Measurements from ENCODE around the gene TNFRSF11A. TPM values are rescaled to one million over a fixed set of nuclear protein-coding genes. Genes with fewer than 3 reads are reported as not detected.

Gene TNFRSF11A
- total RNA-seq, 1 experiment from 2014 or later = 2.3 TPM

- intact Hi-C loops (cut with micrococcal nuclease) = no loop called here
- Mint-ChIP-seq H3K27ac (ENCODE audit: low read depth, unreplicated experiment) (no peak overlapping the region), H3K36me3 (ENCODE audit: insufficient read depth, unreplicated experiment) (peaks cover 4% of the 10 kb centered on the region), H3K27me3 (ENCODE audit: insufficient read depth, unreplicated experiment) (no peaks in the 10 kb centered on the region), H3K9me3 (ENCODE audit: unreplicated experiment) (no peaks in the 10 kb centered on the region), H3K4me3 (ENCODE audit: unreplicated experiment) (no peak overlapping the region), H3K4me1 (ENCODE audit: insufficient read depth, unreplicated experiment) (peaks cover 11% of the 10 kb centered on the region)
- no peak for TF ChIP-seq CTCF (IDR thresholded peaks at IDR 0.05; ENCODE audit: unreplicated experiment)
- ChIA-PET CTCF (no interaction called here), POLR2A (no interaction called here)
- no peak for DNase-seq (ENCODE audit: unreplicated experiment)
- no TSS peak for BruUV-seq (replicated peaks)
Observed at GRCh38 chr18:62343316-62343715, 18.2 kb downstream of the TNFRSF11A start.

GRCh38 chr18:62345909-62346308, 20.8 kb downstream of the TNFRSF11A start:
- H3K4me1 Mint-ChIP-seq (ENCODE audit: insufficient read depth, unreplicated experiment) = no peaks in the 10 kb centered on the region
- H3K36me3 Mint-ChIP-seq (ENCODE audit: insufficient read depth, unreplicated experiment) = no peaks in the 10 kb centered on the region
- TF ChIP-seq CTCF (IDR thresholded peaks at IDR 0.05; ENCODE audit: unreplicated experiment) = no peak
- POLR2A ChIA-PET = interaction anchor here (0.6 to 0.8 kb wide), 2 partner anchors 42 to 979 kb away, joined by 3 to 4 read pairs; no protein-coding TSS in a partner anchor
- no TSS peak for BruUV-seq (replicated peaks)
- H3K27me3 Mint-ChIP-seq (ENCODE audit: insufficient read depth, unreplicated experiment) = no peaks in the 10 kb centered on the region
- CTCF ChIA-PET = no interaction called here
- intact Hi-C loops (cut with micrococcal nuclease) = no loop called here
- H3K4me3 Mint-ChIP-seq (ENCODE audit: unreplicated experiment) = no peak overlapping the region
- no peak for DNase-seq (ENCODE audit: unreplicated experiment)
- H3K9me3 Mint-ChIP-seq (ENCODE audit: unreplicated experiment) = no peaks in the 10 kb centered on the region
- H3K27ac Mint-ChIP-seq (ENCODE audit: low read depth, unreplicated experiment) = no peak overlapping the region

- CTCF ChIA-PET = no interaction called here
- H3K27ac Mint-ChIP-seq (ENCODE audit: low read depth, unreplicated experiment) = no peak overlapping the region
Observed at GRCh38 chr18:62346333-62347088, 21.4 kb downstream of the TNFRSF11A start.

DNA sequence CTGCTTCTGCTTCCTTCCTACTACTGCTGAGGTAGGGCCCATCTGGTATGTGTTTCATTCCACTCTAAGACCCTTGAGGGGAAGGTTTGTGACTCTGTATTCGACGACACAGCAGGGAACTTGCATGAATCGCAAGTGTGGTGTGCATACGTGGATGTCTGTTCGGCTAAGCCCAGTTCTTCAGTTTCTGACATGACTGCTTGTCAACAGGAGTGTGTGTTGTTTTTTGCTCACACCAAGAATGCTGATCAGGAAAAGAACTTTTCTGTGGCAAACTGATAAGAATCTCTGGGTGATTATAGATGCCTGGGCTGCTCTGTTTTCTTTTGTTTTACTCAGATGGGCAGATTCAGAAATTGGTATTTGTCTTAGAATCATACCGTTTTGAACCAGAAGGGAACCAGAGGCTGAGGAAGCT, 22.0 kb downstream of the TNFRSF11A start:
- Mint-ChIP-seq H3K36me3 (ENCODE audit: insufficient read depth, unreplicated experiment) (no peaks in the 10 kb centered on the region), H3K4me3 (ENCODE audit: unreplicated experiment) (no peak overlapping the region), H3K4me1 (ENCODE audit: insufficient read depth, unreplicated experiment) (no peaks in the 10 kb centered on the region), H3K27me3 (ENCODE audit: insufficient read depth, unreplicated experiment) (no peaks in the 10 kb centered on the region), H3K27ac (ENCODE audit: low read depth, unreplicated experiment) (no peak overlapping the region), H3K9me3 (ENCODE audit: unreplicated experiment) (no peaks in the 10 kb centered on the region)
- POLR2A ChIA-PET = no interaction called here
- no peak for TF ChIP-seq CTCF (IDR thresholded peaks at IDR 0.05; ENCODE audit: unreplicated experiment)
- no TSS peak for BruUV-seq (replicated peaks)
- no peak for DNase-seq (ENCODE audit: unreplicated experiment)
- CTCF ChIA-PET = no interaction called here
- intact Hi-C loops (cut with micrococcal nuclease) = no loop called here

More at GRCh38 chr18:62346333-62347088, 21.4 kb downstream of the TNFRSF11A start:
- Mint-ChIP-seq H3K36me3 (ENCODE audit: insufficient read depth, unreplicated experiment) (no peaks in the 10 kb centered on the region), H3K27me3 (ENCODE audit: insufficient read depth, unreplicated experiment) (no peaks in the 10 kb centered on the region), H3K4me3 (ENCODE audit: unreplicated experiment) (no peak overlapping the region), H3K9me3 (ENCODE audit: unreplicated experiment) (no peaks in the 10 kb centered on the region), H3K4me1 (ENCODE audit: insufficient read depth, unreplicated experiment) (no peaks in the 10 kb centered on the region)
- POLR2A ChIA-PET = interaction anchor here (0.8 kb wide), 1 partner anchor 43 kb away, joined by 3 read pairs; no protein-coding TSS in a partner anchor
- intact Hi-C loops (cut with micrococcal nuclease) = no loop called here
- no peak for DNase-seq (ENCODE audit: unreplicated experiment)
- no peak for TF ChIP-seq CTCF (IDR thresholded peaks at IDR 0.05; ENCODE audit: unreplicated experiment)
- BruUV-seq (replicated peaks) = no TSS peak
